ENCODE results near the gene SSTR3. TPM values are rescaled to one million over a fixed set of nuclear protein-coding genes. Genes with fewer than 3 reads are reported as not detected.

Gene SSTR3
- total RNA-seq, 1 experiment from 2014 or later, result 0.21 TPM

DNA sequence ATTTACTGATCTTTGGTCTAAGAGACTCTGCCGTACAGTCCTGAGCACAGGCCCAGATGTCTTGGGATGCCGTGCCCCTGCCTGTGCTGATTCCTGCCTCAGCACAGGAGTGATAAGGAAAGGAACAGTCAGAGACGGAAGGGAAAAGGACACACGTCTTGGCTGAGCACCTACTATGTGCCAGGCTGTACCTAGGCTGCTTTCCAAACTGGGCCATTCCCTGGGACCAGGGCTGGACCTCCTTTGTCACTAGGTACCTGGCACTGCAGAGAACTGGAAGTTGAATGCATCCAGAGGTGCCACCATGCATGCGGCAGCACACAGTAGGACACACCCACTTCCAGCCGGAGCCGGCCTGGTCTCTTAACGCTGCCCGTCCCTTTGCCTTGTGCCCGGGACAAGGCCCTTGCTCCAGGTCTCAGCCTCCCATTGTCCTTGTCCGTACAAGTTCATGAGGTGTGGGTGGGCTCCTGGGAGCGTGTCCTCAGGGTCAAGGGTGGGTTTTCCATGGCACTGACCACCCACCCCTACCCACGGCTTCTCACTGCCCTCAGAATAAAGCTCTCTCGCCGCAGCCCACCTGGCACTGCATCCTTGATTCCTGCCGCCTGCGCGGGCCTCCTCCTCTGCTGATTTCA, 1.1 kb upstream of the SSTR3 start:
- DNase-seq, result no peak
- H3K36me3 ChIP-seq (replicated peaks; ENCODE audit: control insufficient read depth, insufficient read depth, low read length), result no peaks in the 10 kb centered on the region
- no peaks in the 10 kb centered on the region for H3K27me3 ChIP-seq (ENCODE audit: control insufficient read depth, insufficient read depth, low read length)
- H3K4me3 ChIP-seq (ENCODE audit: insufficient read depth, low read depth, low read length), result no peak overlapping the region

DNA sequence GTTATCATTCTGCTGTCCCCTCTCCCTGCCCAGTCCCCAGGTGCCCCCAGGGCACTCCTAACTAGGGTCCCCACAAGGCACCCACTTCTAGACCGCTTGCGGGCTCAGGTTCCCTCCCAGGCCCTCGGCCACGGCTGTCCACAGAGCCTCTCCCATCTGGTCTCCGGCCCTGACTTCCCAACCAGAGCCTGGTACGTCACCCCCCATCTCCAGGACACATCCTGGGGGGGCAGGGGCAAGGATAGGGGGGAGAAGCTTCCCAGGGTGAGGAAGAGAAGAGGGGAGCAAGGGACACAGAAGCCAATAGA, 457 bp downstream of the SSTR3 start:
- Histone ChIP-seq H3K36me3 (replicated peaks; ENCODE audit: control insufficient read depth, insufficient read depth, low read length) (no peaks in the 10 kb centered on the region), H3K27me3 (ENCODE audit: control insufficient read depth, insufficient read depth, low read length) (no peaks in the 10 kb centered on the region), H3K4me3 (ENCODE audit: insufficient read depth, low read depth, low read length) (no peak overlapping the region)
- DNase-seq, result no peak

DNA sequence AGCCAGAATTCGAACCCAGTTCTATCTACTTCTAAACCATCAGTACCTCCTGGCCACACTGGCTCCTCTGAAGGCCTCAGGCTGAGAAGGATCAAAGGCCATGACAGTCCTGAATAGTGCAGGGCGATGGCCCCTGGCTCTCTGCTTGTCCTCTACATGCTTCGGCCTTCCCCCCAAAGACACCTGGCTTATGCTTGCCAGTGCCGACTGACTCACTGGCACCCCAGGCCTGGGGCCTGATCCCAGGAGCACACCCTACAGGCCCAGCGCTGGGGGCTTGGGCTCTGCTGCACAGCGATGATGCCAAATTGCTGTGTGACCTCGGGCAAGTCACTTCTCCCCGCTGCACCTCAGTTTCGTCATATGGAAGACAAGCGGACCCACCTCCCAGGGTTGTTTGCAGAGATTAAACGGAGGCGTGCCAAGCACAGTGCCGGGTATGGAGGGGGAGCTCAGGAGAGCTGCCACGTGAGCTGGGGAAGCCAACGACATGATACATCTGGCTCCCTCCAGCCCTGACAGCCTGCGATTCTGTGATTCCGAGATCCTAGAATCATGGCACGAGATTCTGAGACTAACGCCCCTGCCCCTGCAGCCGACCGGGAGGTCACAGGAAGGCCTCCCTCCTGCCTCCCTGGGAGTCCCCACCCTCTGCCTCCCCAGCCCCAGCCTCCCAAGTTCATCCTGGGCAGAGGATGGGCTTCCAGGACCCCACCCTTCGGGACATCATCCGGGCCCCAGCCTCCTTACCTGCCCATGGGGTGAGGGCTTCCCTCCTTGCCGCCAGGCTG, 1.0 kb downstream of the SSTR3 start:
- DNase-seq, result no peak
- H3K4me3 ChIP-seq (ENCODE audit: insufficient read depth, low read depth, low read length), result no peak overlapping the region
- H3K27me3 ChIP-seq (ENCODE audit: control insufficient read depth, insufficient read depth, low read length), result no peaks in the 10 kb centered on the region
- H3K36me3 ChIP-seq (replicated peaks; ENCODE audit: control insufficient read depth, insufficient read depth, low read length), result no peaks in the 10 kb centered on the region

DNA sequence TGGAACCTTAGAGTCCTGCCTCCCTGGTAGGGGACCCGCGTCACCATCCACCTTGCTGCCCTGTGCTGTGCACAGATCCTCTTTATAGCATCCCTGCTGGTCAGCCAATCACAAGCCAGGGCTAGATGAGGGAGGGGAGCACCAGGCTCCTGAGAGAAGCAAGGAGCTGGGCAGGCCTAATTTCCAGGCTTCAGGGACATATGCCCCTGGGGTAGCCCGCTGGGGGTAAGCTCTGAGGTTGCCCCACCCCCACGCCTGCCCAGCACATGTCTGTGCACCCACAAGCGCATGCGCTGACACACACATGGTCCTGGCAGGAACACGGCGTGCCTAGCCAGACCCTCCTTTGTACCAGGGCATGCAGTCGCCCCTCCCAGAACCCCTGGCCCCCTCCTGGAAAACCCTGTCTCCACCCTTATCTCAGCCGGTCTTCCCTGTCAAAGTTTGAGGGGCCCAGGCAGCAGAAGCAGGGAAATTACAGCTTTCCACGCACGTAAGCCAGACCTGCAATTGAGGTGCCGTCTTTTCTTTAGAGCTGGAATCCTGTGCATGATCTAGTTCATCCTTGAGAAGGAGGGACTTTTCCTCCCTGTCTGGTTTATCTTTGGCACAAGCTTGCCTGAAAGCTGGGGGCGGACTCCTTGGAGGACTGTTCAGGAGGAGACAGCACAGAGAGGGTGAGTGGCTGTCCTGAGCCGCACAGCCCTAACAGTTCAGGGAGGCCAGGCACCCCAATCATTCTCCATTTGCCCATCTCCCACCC, 2.1 kb downstream of the SSTR3 start:
- Histone ChIP-seq H3K36me3 (replicated peaks; ENCODE audit: control insufficient read depth, insufficient read depth, low read length) (no peaks in the 10 kb centered on the region), H3K4me3 (ENCODE audit: insufficient read depth, low read depth, low read length) (no peak overlapping the region), H3K27me3 (ENCODE audit: control insufficient read depth, insufficient read depth, low read length) (no peaks in the 10 kb centered on the region)
- DNase-seq, result no peak

DNA sequence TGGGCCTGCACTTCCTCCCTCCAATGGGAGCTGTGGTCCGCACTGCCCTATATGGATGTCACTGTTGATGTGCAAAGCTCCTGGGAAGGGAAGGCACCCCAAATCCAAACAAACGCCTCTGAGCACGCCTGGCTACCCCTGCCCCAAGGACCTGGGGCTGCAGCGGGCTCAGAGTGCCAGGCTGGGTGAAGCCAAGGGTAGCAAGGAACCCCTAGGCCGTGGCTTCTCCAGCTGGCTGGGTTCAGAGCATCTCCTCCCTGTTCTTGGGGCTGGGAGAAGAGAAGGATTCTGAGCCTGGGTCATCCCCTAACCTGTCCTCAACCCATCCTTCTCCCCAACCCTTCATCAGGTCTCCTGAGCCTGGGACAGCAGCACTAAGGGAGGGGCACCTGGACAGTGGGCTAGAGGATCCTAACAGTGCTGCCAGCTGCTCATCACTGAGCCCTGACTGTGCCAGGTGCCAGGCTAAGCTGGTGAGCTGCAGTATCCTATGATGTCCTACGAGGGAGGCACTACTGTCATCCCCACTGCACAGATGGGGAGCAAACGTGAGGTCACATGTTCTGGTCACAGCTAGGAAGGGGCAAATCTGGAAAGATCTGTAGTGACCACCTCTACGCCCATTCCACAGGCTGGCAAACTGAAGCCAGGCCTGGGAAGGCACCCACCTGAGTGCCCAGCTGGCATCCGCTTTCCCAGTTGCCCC, 3.0 kb downstream of the SSTR3 start:
- H3K27me3 ChIP-seq (ENCODE audit: control insufficient read depth, insufficient read depth, low read length), result peaks cover 1% of the 10 kb centered on the region; the same call in 1 of the 2 replicates
- DNase-seq, result no peak
- H3K36me3 ChIP-seq (replicated peaks; ENCODE audit: control insufficient read depth, insufficient read depth, low read length), result no peaks in the 10 kb centered on the region
- no peak overlapping the region for H3K4me3 ChIP-seq (ENCODE audit: insufficient read depth, low read depth, low read length)

DNA sequence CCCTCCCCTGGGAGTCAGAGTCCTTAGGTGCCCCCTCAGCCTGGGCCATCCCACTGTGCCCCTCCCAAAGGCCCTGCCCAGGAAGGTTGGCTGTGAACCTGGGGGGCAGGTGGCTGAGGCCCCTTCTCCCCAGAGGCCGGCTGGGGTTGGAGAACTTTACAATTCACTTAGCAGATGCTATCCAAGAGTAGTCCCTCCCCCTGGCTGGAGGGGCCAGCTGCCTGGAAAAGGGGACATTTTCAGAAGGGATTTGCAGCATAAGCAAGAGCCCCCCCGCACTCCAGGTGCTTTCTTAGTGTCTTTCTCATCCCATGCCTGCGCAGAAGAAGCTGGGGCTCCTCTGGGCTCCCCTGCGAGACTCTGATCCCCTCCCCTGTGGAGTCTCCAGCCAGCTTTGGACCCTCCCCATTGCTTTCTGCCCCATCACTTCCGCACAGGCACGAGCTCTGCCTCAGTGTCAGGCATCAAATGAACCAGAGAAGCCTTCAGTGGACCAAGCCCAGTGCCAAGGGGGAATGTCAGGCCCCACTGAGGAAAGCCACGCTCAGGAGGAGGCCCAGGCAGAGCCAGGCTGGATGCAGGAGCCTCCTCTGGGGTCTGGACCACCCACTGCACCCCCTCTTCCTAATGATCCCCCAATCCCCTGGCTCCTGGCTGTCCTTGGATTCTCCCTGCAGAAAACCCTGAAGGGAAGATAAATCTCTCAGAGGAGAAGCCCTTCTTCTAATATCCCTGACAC, 3.7 kb downstream of the SSTR3 start:
- no peaks in the 10 kb centered on the region for H3K36me3 ChIP-seq (replicated peaks; ENCODE audit: control insufficient read depth, insufficient read depth, low read length)
- H3K4me3 ChIP-seq (ENCODE audit: insufficient read depth, low read depth, low read length), result no peak overlapping the region
- DNase-seq, result no peak
- H3K27me3 ChIP-seq (ENCODE audit: control insufficient read depth, insufficient read depth, low read length), result peaks cover 1% of the 10 kb centered on the region; the same call in 1 of the 2 replicates

DNA sequence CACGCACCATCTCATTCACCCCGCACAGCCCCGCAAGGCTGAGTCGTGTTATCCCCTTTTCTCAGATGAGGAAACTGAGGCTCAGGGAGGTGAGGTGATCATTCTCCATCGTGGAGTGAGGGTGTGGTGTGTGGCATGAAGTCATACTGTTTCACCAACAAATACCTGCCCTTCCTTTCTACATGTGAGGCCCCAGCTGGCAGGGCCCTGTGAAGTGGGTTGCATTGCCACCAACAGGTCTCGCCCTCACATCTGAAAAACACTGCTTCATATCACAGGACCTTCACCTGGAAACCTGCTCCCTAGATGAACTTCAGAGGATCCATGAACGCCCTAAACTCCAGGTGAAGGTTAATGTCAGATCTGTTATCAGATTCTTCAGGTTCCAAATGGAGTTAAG, 4.3 kb downstream of the SSTR3 start:
- no peak overlapping the region for H3K4me3 ChIP-seq (ENCODE audit: insufficient read depth, low read depth, low read length)
- H3K36me3 ChIP-seq (replicated peaks; ENCODE audit: control insufficient read depth, insufficient read depth, low read length), result no peaks in the 10 kb centered on the region
- no peak for DNase-seq
- peaks cover 1% of the 10 kb centered on the region; the same call in 1 of the 2 replicates for H3K27me3 ChIP-seq (ENCODE audit: control insufficient read depth, insufficient read depth, low read length)

DNA sequence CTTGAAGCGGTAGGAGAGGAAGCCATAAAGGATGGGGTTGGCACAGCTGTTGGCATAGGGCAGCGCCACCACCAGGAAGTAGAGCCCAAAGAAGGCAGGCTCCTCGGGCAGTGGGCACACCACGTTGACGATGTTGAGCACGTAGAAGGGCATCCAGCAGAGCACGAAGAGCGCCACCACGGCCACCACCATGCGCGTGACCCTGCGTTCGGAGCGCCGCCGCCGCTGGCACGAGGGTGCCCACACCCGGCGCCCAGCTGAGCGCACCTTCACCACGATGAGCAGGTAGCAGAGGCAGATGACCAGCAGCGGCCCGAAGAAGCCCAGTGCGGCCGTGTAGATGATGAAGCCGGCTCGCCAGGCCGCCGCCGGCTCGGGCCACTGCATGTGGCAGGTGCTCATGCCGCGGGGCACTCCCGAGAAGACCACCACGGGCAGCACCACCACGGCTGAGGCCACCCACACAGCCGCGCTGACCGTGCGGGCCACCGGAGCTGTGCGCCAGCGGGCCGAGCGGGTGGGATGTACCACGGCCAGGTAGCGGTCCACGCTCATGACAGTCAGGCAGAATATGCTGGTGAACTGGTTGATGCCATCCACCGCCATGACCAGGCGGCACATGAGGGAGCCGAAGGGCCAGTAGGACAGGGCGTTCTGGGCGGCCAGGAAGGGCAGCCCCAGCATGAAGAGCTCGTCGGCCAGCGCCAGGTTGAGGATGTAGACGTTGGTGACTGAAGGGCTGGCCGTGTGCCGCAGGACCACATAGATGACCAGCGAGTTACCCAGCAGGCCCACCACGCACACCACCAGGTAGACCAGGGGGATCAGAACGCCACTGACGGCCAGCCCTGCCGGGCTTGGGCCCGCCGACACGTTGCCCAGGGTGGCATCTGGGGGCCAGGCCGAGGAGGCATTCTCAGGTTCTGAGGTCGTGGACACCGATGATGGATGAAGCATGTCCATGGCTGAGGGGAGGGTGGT, 5.1 kb downstream of the SSTR3 start:
- peaks cover 1% of the 10 kb centered on the region; the same call in 1 of the 2 replicates for H3K27me3 ChIP-seq (ENCODE audit: control insufficient read depth, insufficient read depth, low read length)
- no peak for DNase-seq
- no peak overlapping the region for H3K4me3 ChIP-seq (ENCODE audit: insufficient read depth, low read depth, low read length)
- no peaks in the 10 kb centered on the region for H3K36me3 ChIP-seq (replicated peaks; ENCODE audit: control insufficient read depth, insufficient read depth, low read length)

DNA sequence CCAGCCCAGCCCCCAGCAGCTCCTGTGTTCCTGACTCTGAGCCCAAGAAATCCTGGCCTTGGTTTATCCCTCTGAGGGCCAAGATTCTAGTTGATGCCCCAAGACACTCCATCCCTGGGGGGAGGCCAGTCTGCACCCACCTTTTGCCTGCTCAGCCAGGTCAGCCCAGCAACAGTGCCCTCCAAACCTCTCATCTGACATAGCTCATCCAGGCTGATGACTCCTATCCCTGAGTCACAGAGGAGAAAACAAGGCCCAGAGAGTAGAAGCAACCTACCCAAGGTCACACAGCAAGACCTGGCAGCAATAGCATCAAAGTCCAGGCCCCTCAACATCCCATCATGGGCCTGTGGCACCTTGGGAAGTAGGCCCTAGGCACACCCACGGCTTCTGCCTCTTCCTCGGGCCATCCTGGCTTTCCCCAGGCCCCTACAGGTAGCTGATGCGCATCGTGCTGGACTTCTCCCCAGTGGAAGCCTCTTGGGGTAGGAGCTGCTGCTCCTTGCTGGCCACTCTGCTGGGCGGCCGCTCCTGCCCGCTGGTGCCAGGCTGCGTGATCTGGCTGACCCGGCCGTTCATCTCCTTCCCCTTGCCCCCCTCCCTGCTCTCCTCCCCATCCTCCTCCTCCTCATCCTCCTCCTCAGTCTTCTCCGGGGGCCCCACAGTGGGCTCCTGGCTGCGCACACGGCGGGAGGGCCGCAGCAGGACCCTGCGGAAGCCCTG, 6.0 kb downstream of the SSTR3 start:
- no peak for DNase-seq
- Histone ChIP-seq H3K27me3 (ENCODE audit: control insufficient read depth, insufficient read depth, low read length) (peaks cover 1% of the 10 kb centered on the region; the same call in 1 of the 2 replicates), H3K4me3 (ENCODE audit: insufficient read depth, low read depth, low read length) (no peak overlapping the region), H3K36me3 (replicated peaks; ENCODE audit: control insufficient read depth, insufficient read depth, low read length) (no peaks in the 10 kb centered on the region)

DNA sequence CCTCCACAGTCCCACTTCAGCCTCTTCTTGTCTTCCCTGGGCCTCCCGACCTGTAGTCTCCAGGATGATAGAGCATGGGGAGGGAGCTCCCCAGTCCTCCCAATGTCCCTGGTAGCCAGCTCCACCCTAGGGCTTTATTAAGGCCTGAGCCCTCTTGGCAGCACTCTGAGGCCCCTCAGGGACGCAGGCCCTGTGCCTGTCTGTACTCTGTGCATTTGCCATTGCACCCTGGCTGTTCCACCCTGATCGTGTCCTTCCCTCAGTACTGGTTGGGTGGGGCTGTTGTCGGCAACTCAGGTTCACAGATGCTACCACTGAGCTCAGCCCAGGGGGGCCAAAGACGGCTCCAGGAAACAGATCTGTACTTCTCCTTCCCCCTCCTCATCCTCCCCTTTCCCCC, 7.2 kb downstream of the SSTR3 start:
- Histone ChIP-seq H3K36me3 (replicated peaks; ENCODE audit: control insufficient read depth, insufficient read depth, low read length) (no peaks in the 10 kb centered on the region), H3K4me3 (ENCODE audit: insufficient read depth, low read depth, low read length) (no peak overlapping the region), H3K27me3 (ENCODE audit: control insufficient read depth, insufficient read depth, low read length) (peaks cover 1% of the 10 kb centered on the region; the same call in 1 of the 2 replicates)
- DNase-seq, result no peak

DNA sequence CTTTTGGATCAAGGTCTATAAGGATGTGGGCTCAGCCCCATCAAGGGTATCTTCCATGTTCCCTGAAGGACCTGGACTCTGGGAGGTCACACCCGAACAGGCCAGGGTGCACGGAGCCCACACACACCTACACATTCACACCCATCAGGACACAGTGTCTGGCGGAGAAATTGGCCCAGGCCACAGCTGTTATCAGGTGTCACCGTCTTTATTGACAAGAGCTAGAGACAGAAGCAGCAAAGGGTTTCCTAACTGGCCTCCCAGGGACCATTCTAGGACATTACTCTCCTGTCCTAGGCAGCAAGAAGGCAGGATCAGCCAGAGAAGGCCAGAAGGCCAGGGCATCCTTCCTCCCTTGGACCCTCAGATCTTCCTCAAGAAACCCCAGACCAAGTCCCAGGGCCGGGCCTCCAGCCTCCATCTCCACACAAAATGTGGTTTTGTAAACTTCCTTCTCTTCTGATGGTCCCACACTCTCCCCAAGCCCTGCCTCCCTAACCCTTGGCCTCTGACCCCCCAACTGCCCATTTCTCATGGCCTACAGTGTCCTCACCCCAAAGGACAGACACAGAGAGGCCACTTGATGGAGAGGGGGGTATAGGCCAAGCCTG, 8.1 kb downstream of the SSTR3 start:
- DNase-seq, result no peak
- Histone ChIP-seq H3K4me3 (ENCODE audit: insufficient read depth, low read depth, low read length) (no peak overlapping the region), H3K27me3 (ENCODE audit: control insufficient read depth, insufficient read depth, low read length) (peaks cover 1% of the 10 kb centered on the region; the same call in 1 of the 2 replicates), H3K36me3 (replicated peaks; ENCODE audit: control insufficient read depth, insufficient read depth, low read length) (no peaks in the 10 kb centered on the region)

DNA sequence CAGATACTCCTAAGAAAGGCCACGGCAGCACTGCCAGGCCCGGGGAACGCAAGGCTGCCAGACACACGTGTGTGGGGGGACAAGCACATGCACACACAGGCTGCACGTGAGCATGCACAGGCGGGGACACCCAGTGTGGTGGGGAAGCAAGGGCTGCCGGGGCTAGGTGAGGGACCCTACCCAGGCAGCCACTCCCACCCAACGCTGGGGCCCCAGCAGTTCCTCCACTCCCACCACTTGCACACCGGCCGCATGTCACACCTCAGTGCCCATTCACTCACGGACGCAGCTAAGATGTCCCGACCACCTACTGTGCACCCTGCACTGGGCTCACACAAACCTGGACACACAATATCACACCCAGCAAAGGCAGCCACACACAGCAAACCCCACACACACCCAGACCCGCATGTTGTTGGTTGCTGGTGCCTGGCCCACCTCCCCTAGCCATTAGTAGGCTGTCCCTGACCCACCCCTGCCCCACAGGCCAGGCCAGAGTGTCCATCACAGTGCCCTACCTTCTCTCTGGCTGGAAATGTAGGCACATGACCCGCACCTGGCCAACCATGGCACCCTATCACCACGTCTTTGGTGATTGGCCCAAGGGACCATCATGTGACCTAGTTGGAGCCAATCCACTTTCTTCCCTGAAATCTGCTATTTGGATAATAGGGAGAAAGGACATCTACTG, 8.8 kb downstream of the SSTR3 start:
- peaks cover 1% of the 10 kb centered on the region; the same call in 1 of the 2 replicates for H3K27me3 ChIP-seq (ENCODE audit: control insufficient read depth, insufficient read depth, low read length)
- no peaks in the 10 kb centered on the region for H3K36me3 ChIP-seq (replicated peaks; ENCODE audit: control insufficient read depth, insufficient read depth, low read length)
- H3K4me3 ChIP-seq (ENCODE audit: insufficient read depth, low read depth, low read length), result no peak overlapping the region
- no peak for DNase-seq
